ENCODE measurements around the gene FIBP.
"Not testable (repeated sequence)": the region's sequence is repeated elsewhere in the genome, so short reads cannot be mapped to it uniquely, and the experiment has no call there.

FIBP gene

DNA sequence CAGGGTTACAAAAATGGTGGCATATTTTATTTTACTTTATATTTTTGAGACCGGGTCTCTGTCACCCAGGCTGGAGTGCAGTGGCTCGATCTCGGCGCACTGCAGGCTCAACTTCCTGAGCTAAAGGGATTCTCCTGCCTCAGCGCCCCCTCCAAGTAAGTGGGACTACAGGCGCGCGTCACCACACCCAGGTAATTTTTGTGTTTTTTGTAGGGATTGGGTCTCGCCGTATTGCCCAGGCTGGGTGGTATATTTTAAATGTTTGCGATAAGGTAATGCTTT lies 12.6 kb upstream of the FIBP start:
- H3K4me1 Mint-ChIP-seq, result peaks cover 4% of the 10 kb centered on the region
- peak overlapping the region; percentile 60 for H3K27ac Mint-ChIP-seq
- no peaks in the 10 kb centered on the region for H3K36me3 Mint-ChIP-seq
- no peak for ATAC-seq (ENCODE audit: low read depth)
- H3K27me3 Mint-ChIP-seq, result peaks cover 6% of the 10 kb centered on the region
- no peak for DNase-seq (ENCODE audit: low spot score in 2 of 2)
- H3K9me3 Mint-ChIP-seq, result no peaks in the 10 kb centered on the region
- H3K4me3 Mint-ChIP-seq, result no peak overlapping the region

DNA sequence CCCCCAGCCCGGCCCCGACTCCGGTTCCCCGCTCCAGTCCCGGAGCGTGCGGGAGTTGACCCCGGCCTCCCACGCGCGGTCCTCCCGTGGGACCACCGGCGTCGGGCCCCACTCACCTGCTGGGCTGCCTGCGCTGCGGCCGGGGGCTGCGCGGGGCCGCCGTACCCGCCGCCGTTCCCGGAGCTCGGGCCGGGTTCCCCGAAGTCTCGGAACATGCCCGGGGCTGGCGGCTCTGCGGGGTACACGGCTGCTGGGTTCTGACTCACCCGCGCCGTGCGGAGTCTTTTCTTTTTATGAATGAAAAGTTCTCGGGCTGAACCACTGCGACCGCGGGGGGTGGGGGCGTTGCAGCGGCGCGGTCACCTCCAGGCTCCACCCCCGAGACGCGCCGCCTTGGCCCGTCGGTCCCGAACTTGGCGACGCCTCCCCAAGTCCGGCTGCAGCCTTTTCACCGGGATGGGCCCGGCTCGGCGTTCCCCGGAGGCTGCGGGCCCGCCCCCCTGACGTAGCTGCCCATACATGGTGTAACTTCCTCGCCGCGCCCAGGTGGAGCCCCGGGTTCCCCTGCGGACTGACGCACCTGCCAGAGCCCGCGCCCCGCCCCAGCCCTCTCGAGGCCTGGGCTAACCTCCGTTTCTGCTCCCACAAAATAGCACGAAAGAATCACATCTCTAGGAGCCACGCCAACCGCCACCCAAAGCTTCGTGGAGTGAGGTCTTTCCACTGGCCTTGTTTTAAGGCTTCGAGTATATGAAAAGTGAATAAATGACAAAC lies 12.0 kb upstream of the FIBP start, which contains the start of gene FOSL1:
TSS of gene FOSL1 (minus strand) at position 264 of the 774 bp plus-strand sequence. CDS start at position 215, 49 bp downstream.
- peaks cover 4% of the 10 kb centered on the region for H3K4me1 Mint-ChIP-seq

DNA sequence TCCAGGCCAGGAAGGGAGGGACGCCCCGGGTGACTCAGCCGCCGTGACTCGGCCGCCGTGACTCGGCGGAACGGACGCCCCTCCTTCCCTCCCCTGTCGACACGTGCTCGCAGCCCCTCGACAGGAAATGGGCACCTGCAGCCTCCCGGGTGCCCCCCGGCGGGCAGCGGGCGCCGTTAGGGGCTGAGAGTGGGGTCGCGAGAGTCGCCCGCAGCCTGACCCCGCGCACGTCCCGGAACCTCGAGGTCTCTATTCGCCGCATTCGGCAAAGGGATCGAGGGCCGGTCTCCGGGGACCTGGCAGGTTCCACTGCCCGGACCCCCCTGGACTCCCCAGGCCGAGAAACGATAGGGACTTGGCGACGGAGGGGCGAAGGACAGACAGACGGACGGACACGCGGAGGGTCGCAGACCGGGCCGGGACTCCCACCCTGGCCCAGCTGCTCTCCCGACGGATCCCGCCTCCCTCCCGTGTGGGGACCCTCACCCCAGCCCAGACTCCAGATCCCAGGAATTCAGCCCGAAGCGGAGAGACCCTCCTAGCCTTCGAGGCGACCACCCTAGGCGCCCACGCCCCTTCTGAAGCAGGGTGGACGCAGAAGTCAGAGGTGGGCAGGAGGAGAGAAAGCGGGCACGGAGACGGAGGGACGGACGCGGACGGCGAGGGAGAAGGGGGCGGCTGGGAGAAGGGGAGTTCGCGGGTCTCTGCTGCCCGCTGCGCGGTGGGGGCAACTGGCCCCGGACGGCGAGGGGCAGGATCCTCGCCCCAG lies 11.3 kb upstream of the FIBP start:
- Mint-ChIP-seq H3K9me3 (no peaks in the 10 kb centered on the region), H3K36me3 (no peaks in the 10 kb centered on the region), H3K27ac (peak overlapping the region; percentile 60), H3K4me1 (peaks cover 4% of the 10 kb centered on the region), H3K4me3 (peak overlapping the region; percentile 70), H3K27me3 (peaks cover 6% of the 10 kb centered on the region)
- ATAC-seq (ENCODE audit: low read depth) (no peak), DNase-seq (ENCODE audit: low spot score in 2 of 2) (no peak)

More for the DNA sequence above, 12.0 kb upstream of the FIBP start, which contains the start of gene FOSL1:
- Mint-ChIP-seq H3K27me3 (peaks cover 6% of the 10 kb centered on the region), H3K27ac (peak within 1 kb of the TSS; percentile 60), H3K4me3 (peak within 1 kb of the TSS; percentile 70), H3K36me3 (no peaks in the 10 kb centered on the region), H3K9me3 (no peaks in the 10 kb centered on the region)
- peak; percentile 81 to 90 for DNase-seq (ENCODE audit: low spot score in 2 of 2)
- ATAC-seq (ENCODE audit: low read depth), result peak; percentile 97

DNA sequence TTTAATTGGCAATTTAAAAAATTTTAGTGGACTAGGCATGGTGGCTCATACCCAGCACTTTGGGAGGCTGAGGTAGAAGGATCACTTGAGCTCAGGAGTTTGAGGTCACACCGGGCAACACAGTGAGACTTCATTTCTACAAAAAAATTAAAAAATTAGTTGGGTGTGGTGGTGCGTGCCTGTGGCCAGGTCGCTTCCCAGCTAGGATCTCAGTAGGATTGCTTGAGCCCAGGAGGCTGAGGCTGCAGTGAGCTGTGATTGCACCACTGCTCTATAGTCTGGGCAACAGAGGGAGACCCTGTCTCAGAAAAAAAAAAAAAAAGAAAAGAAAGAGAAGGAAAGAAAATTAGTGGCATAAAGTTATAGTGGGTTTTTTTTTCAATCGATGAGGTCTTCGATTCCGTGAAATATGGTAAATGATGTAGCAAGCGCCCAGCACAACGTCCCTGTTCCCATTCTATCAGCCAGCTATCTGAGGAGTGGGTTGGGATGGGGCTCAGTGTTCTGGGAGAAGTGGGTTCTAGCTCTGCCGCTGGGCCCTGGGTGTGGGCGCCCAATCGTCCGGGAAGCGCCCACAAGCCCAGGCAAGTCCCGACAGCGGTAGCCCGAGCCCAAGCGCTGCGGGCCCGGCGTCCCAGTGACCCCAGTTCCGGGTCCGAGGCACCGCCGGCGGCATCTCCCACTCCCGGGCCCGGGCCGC lies 10.5 kb upstream of the FIBP start:
- Mint-ChIP-seq H3K27ac (no peak overlapping the region), H3K27me3 (peaks cover 5% of the 10 kb centered on the region), H3K4me3 (peak overlapping the region; percentile 81), H3K36me3 (no peaks in the 10 kb centered on the region), H3K9me3 (no peaks in the 10 kb centered on the region), H3K4me1 (peaks cover 9% of the 10 kb centered on the region)
- no peak for ATAC-seq (ENCODE audit: low read depth)
- DNase-seq (ENCODE audit: low spot score in 2 of 2), result no peak

DNA sequence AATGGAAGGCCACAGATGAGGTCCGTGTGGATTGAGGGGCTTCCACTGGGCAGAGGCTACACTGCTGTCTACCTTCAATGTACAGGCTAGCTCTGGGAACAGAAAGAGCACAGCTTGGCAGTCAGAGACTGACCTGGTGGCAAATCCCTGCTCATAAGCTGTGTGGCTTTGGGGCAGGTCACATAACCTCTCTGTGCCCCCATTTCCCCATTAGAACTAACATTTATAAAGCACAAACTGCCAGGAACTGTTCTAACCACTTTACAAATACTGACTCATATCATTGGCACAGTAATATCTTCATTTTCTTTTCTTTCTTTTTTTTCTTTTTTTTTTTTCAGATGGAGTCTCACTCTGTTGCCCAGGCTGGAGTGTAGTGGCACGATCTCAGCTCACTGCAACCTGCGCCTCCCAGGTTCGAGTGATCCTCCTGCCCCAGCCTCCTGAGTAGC lies 8.8 kb upstream of the FIBP start:
- DNase-seq (ENCODE audit: low spot score in 2 of 2) (no peak), ATAC-seq (ENCODE audit: low read depth) (no peak)
- Mint-ChIP-seq H3K9me3 (no peaks in the 10 kb centered on the region), H3K4me3 (no peak overlapping the region), H3K27ac (no peak overlapping the region), H3K4me1 (peaks cover 21% of the 10 kb centered on the region), H3K36me3 (no peaks in the 10 kb centered on the region), H3K27me3 (peaks cover 2% of the 10 kb centered on the region)

DNA sequence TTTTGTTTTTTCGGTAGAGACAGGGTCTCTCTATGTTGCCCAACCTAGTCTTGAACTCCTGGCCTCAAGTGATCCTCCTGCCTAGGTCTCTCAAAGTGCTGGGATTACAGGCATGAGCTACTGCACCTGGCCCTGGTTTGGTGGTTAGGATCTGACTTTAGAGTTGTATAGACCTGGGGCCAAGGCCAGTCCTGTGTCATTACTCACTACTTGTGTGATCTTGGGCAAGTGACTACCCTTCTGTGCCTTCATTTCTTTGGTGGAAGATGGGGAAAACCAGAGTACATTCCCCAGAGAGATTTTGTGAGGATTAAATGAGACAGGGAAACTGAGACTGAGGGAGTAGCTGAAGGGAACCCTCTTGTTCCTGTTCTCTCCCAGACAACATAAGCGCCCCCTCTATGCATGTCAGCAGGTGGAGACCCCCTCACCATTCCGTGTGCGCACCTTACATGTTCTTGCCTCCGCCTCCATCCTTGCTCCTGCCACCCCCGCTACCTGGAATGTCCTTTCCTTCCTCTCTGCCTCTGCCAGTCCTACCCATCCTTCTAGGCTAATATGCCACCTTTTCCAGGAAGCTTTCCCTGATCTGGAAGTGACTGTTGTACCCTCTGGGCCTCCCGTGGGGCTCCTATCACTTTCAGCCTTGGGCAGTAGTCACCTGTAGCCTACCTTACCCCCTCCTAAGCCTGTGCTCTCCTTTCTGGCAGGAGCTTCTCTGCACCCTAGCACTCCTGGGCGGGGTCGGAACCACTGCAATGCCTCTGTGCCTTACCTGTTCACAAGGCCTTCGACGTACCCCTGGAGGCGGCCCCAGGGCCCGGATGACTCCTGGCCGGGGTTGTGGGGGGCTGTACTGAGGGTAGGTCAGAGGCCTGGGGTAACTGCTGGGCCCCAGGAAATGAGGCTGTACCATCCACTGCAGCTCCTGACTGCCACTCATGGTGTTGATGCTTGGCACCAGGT lies 8.0 kb upstream of the FIBP start:
- Mint-ChIP-seq H3K9me3 (no peaks in the 10 kb centered on the region), H3K27ac (peak overlapping the region; percentile 35), H3K36me3 (no peaks in the 10 kb centered on the region), H3K4me3 (no peak overlapping the region), H3K27me3 (peaks cover 1% of the 10 kb centered on the region), H3K4me1 (peaks cover 23% of the 10 kb centered on the region)
- DNase-seq (ENCODE audit: low spot score in 2 of 2), result no peak
- ATAC-seq (ENCODE audit: low read depth), result no peak

DNA sequence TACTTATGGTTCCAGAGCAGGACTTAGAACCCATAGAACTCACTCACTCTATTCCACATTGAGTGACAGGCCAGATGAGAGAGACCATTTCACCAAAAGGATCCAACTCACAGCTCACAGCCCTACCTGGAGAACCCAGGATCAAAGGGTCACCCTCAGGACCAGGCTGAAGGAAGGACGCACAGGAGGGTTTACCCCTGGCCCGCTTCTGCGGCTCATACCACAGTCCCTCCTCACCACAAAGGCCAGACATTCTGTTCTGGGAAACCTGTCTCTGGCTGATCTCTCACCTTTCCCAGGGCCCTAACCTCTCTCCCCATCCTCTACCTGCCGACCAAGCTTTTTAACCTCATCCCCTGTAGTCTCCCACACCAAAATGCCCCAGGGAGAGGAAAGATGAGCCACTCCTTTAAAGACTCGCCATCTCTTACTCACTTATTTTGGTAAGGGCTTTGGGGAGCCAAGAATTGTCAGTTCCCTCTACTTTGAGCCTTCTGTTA lies 7.3 kb upstream of the FIBP start:
- Mint-ChIP-seq H3K9me3 (no peaks in the 10 kb centered on the region), H3K4me3 (peak overlapping the region; percentile 55), H3K4me1 (peaks cover 22% of the 10 kb centered on the region), H3K27me3 (peaks cover 1% of the 10 kb centered on the region), H3K27ac (peak overlapping the region; percentile 35), H3K36me3 (no peaks in the 10 kb centered on the region)
- ATAC-seq (ENCODE audit: low read depth), result no peak
- no peak for DNase-seq (ENCODE audit: low spot score in 2 of 2)

DNA sequence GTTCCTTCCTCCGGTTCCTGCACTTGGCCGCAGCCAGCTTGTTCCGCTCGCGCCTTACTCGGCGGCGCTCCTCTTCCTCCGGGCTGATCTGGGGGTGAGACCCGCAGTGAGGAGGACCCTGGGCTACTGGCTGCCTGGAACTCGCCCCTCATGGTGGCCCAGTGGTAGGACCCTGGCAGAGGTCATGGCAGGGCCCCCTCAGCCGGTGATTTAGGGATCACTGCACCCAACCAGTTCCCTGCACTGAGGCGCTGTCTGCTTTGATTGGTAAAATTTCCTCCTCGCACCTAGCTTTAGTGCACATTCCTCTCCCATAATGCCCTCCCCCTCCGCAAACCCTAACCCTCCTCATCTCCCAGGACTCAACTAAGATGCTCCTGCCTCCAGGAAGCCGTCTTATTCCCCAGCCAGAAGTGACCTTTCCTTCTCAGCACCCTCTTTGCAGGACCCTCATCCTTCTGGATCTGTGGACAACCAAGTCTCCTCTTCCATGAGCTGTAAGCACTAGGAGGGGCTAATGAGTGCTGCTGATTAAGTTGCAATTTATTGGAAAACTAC lies 5.8 kb upstream of the FIBP start:
- Mint-ChIP-seq H3K36me3 (no peaks in the 10 kb centered on the region), H3K4me3 (peak overlapping the region; percentile 78), H3K9me3 (no peaks in the 10 kb centered on the region), H3K27me3 (peaks cover 1% of the 10 kb centered on the region), H3K4me1 (peaks cover 31% of the 10 kb centered on the region), H3K27ac (peak overlapping the region; percentile 87)
- DNase-seq (ENCODE audit: low spot score in 2 of 2) (no peak), ATAC-seq (ENCODE audit: low read depth) (no peak)

DNA sequence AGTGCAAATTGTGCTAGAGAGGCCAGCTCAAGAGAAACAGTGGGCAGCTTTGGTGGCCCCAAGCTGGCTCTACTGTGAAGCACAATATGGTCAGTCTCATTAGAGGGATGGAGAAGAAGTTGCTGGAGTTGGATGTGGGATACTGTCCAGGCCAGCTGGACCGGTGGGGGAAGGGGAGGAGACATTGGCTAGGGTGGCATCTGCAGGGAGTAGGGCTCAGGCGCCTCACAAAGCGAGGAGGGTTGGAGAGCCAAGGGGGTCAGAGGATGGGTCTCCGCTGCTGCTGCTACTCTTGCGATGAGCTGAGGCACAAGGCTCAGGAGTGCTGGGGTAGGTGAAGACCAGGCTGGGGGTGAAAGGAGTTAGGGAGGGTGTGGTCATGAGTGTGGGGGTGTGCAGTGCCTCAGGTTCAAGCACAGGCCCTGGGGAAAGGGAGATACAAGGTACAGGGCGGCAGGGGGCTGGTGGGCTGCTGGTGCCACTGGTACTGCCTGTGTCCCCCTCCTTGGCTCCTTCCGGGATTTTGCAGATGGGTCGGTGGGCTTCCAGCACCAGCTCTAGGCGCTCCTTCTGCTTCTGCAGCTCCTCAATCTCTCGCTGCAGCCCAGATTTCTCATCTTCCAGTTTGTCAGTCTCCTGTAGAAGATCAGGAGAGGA lies 4.5 kb upstream of the FIBP start:
- peaks cover 36% of the 10 kb centered on the region for H3K4me1 Mint-ChIP-seq
- no peak for DNase-seq (ENCODE audit: low spot score in 2 of 2)
- ATAC-seq (ENCODE audit: low read depth), result no peak

DNA sequence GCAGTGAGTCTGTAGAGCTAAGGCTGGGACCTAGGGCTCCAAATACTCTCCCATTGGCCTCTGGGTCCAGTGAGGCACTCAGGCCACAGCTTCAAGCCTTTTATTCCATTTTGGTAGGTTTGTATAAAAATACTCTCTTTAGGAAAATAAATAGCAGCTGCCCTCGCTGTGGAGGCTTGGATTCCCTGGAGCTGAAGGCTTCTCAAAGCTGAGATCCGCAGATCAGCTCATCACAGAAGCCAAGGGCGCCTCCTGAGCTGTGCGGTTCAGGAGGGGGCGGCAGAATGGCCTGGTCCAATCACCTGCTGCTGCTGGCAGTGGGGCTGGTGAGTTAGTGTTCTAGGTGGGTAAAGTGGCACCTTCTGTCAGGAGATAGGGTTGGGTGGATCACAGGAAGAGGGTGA lies 3.9 kb upstream of the FIBP start:
- DNase-seq (ENCODE audit: low spot score in 2 of 2), result not testable (repeated sequence)

More for the DNA sequence above, 4.5 kb upstream of the FIBP start:
- H3K4me3 Mint-ChIP-seq, result peak overlapping the region; percentile 88
- no peaks in the 10 kb centered on the region for H3K9me3 Mint-ChIP-seq
- H3K36me3 Mint-ChIP-seq, result no peaks in the 10 kb centered on the region
- peak overlapping the region; percentile 43 for H3K27ac Mint-ChIP-seq
- no peaks in the 10 kb centered on the region for H3K27me3 Mint-ChIP-seq

DNA sequence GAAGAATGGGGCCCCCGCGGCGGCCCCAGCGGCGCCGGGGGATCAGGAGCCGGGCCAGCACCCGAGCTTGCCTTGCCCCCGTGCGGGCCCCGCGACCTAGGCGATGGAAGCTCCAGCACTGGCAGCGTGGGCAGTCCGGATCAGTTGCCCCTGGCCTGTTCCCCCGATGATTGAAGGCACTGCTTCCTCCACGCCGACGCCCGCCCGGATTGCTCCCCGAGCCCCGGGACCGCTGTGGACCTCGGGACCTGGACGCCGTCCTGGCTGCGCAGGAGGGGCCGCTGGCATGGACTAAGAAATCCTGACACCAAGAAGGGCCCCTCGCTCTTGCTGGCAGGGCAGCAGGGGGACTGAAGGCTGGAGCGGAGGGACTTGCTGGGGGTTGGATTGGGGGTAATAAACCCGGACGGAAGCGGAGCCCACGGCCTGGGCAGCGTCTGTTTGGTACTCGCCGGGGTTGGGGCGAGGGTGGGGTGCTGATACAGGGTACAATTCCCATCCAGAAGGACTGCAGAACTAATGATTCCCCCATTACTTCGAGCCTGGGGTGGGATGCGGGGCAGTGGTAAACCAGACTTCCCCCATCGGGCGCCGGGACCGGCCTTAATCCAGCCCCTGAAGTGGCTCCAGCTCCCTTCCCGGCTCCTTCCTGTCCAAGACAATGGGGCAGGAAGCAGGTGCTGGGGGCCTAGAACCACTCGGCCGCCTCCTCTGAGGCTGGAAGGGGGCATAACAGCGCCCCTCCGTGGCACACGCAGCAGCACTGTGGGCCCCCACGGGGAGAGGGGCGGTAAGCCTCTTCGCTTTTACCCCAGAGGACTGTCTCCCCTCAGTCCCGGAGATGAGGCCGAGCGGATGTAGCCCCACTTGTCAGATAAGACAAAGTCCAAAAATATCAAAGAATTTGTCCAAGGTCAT lies 3.2 kb upstream of the FIBP start:
- Mint-ChIP-seq H3K9me3 (no peaks in the 10 kb centered on the region), H3K27me3 (no peaks in the 10 kb centered on the region), H3K27ac (peak overlapping the region; percentile 43), H3K4me1 (peaks cover 45% of the 10 kb centered on the region), H3K36me3 (peaks cover 2% of the 10 kb centered on the region), H3K4me3 (peak overlapping the region; percentile 88)
- ATAC-seq (ENCODE audit: low read depth), result no peak
- DNase-seq (ENCODE audit: low spot score in 2 of 2), result no peak

More for the DNA sequence above, 3.9 kb upstream of the FIBP start:
- not testable (repeated sequence) for H3K9me3 Mint-ChIP-seq; ATAC-seq (ENCODE audit: low read depth); H3K27me3 Mint-ChIP-seq; H3K36me3 Mint-ChIP-seq
- Mint-ChIP-seq H3K4me1 (peaks cover 41% of the 10 kb centered on the region), H3K27ac (peak overlapping the region; percentile 43), H3K4me3 (peak overlapping the region; percentile 88)
